ENCODE measurements around the gene SHC2. TPM values are rescaled to one million over a fixed set of nuclear protein-coding genes. Genes with fewer than 3 reads are reported as not detected.

Gene SHC2
- total and polyA plus RNA-seq, 2 of the 13 experiments (the other 11 are each of a cell fraction or from before 2014, with no cell fraction given), result 9.0 to 18.3 TPM

GRCh38 chr19:459724-460511 is 915 bp downstream of the SHC2 start (continued):
- peak; percentile 82 for TF ChIP-seq ZNF281 (CRISPR knock-in tag; IDR thresholded peaks at IDR 0.05; ENCODE audit: borderline replicate concordance)
- peak; percentile 37 for TF ChIP-seq YEATS4 (CRISPR knock-in tag; IDR thresholded peaks at IDR 0.05; ENCODE audit: borderline replicate concordance)
- peak; percentile 42 for TF ChIP-seq RBM39 (IDR thresholded peaks at IDR 0.05; ENCODE audit: low read depth, low read length, poor library complexity, severe bottlenecking)
- TF ChIP-seq TFAP4 (IDR thresholded peaks at IDR 0.05; ENCODE audit: borderline replicate concordance, low read depth), result peak; percentile 53; the same call in 1 of the 2 replicates
- TF ChIP-seq IRF9 (CRISPR knock-in tag; IDR thresholded peaks at IDR 0.05; ENCODE audit: borderline replicate concordance), result no peak
- 0 out of 2 replicates have a peak, but pooled peaks have one; percentile 31 for TF ChIP-seq ARID5B (CRISPR knock-in tag; IDR thresholded peaks at IDR 0.05)
- TF ChIP-seq ZNF574 (CRISPR knock-in tag; IDR thresholded peaks at IDR 0.05), result peak; percentile 54; the same call in 1 of the 2 replicates
- peak; percentile 66 for TF ChIP-seq PHF8 (CRISPR knock-in tag; IDR thresholded peaks at IDR 0.05)
- TF ChIP-seq NFYB (CRISPR knock-in tag; IDR thresholded peaks at IDR 0.05), result no peak
- TF ChIP-seq SP5 (CRISPR knock-in tag; IDR thresholded peaks at IDR 0.05; ENCODE audit: borderline replicate concordance, low read depth), result peak; percentile 51; the same call in 1 of the 2 replicates
- TF ChIP-seq FOXA3 (CRISPR knock-in tag; IDR thresholded peaks at IDR 0.05), result peak; percentile 32; the same call in 1 of the 2 replicates
- TF ChIP-seq ZSCAN31 (CRISPR knock-in tag; IDR thresholded peaks at IDR 0.05; ENCODE audit: low read depth), result peak; percentile 45; the same call in 1 of the 2 replicates
- TF ChIP-seq ZFY (CRISPR knock-in tag; IDR thresholded peaks at IDR 0.05), result peak; percentile 60; the same call in 1 of the 2 replicates
- TF ChIP-seq MLX (CRISPR knock-in tag; IDR thresholded peaks at IDR 0.05), result peak; percentile 36; the same call in 1 of the 2 replicates
- peak; percentile 61; the same call in 1 of the 2 replicates for TF ChIP-seq NFKB2 (CRISPR knock-in tag; IDR thresholded peaks at IDR 0.05; ENCODE audit: borderline replicate concordance)
